H9 (cell line): ENCODE data around the gene BACH1. TPM values are rescaled to one million over a fixed set of nuclear protein-coding genes. Genes with fewer than 3 reads are reported as not detected.
A peak's percentile ranks its signal among the peaks of the same experiment; 100 is the strongest.

Experiments used
- DNase-seq: peaks from one replicate; pipeline ENCODE4 v3.0.0-alpha.2; 2017
- H2AFZ ChIP-seq: one replicate; pipeline ENCODE4 v1.6.1; 2013; ENCODE audit warnings: mild to moderate bottlenecking, low read length, control low read depth, moderate library complexity
- H2AK5ac ChIP-seq: 2 replicates; pipeline ENCODE4 v1.6.1; 2013; ENCODE audit warnings: low read length, control low read depth, mixed read lengths; ENCODE audit not compliant: insufficient read length
- H2BK120ac ChIP-seq: one replicate; pipeline ENCODE4 v1.6.1; 2013; ENCODE audit warnings: low read depth, mild to moderate bottlenecking, low read length, control low read depth, inconsistent platforms; ENCODE audit not compliant: poor library complexity, severe bottlenecking
- H2BK12ac ChIP-seq: 2 replicates; pipeline ENCODE4 v1.6.1; 2013; ENCODE audit warnings: low read length, control low read depth, mixed read lengths, low read depth; ENCODE audit not compliant: insufficient read length
- H2BK15ac ChIP-seq: 2 replicates; pipeline ENCODE4 v1.6.1; 2013; ENCODE audit warnings: low read depth, low read length, control low read depth
- H2BK20ac ChIP-seq: one replicate; pipeline ENCODE4 v1.6.1; 2013; ENCODE audit warnings: low read depth, mild to moderate bottlenecking, low read length, control low read depth, inconsistent platforms; ENCODE audit not compliant: poor library complexity, severe bottlenecking
- H2BK5ac ChIP-seq: 2 replicates; pipeline ENCODE4 v1.6.1; 2013; ENCODE audit warnings: low read length, control low read depth, mixed read lengths; ENCODE audit not compliant: insufficient read length
- H3K14ac ChIP-seq: 2 replicates; pipeline ENCODE4 v1.6.1; 2013; ENCODE audit warnings: low read length, control low read depth; ENCODE audit not compliant: insufficient read depth
- H3K18ac ChIP-seq: 2 replicates; pipeline ENCODE4 v1.6.1; 2013; ENCODE audit warnings: low read depth, mild to moderate bottlenecking, mixed read lengths, low read length, control low read depth; ENCODE audit not compliant: insufficient read length
- H3K23ac ChIP-seq: 2 replicates; pipeline ENCODE4 v1.6.1; 2013; ENCODE audit warnings: low read length, control low read depth, mixed read lengths, low read depth; ENCODE audit not compliant: insufficient read length
- H3K23me2 ChIP-seq: 2 replicates; pipeline ENCODE4 v1.6.1; 2013; ENCODE audit warnings: low read depth, mild to moderate bottlenecking, mixed read lengths, low read length, control low read depth; ENCODE audit not compliant: insufficient read length, poor library complexity, severe bottlenecking
- H3K27ac ChIP-seq: 2 replicates; pipeline ENCODE4 v1.5.1; 2013; ENCODE audit warnings: low read length, control low read depth, mixed read lengths, low read depth; ENCODE audit not compliant: insufficient read length
- H3K27me3 ChIP-seq: 2 replicates; pipeline ENCODE4 v1.6.1; 2013; ENCODE audit warnings: low read length, control low read depth, inconsistent platforms; ENCODE audit not compliant: insufficient read depth
- H3K4ac ChIP-seq: 2 replicates; pipeline ENCODE4 v1.6.1; 2013; ENCODE audit warnings: low read depth, mild to moderate bottlenecking, control low read depth, inconsistent platforms, low read length, moderate library complexity
- H3K4me1 ChIP-seq: 2 replicates; pipeline ENCODE4 v1.6.1; 2013; ENCODE audit warnings: low read length, control low read depth, inconsistent platforms; ENCODE audit not compliant: insufficient read depth
- H3K4me2 ChIP-seq: 2 replicates; pipeline ENCODE4 v1.6.1; 2013; ENCODE audit warnings: low read length, control low read depth, mixed read lengths; ENCODE audit not compliant: insufficient read length, insufficient read depth
- H3K56ac ChIP-seq: 2 replicates; pipeline ENCODE4 v1.6.1; 2013; ENCODE audit warnings: low read depth, mild to moderate bottlenecking, mixed read lengths, low read length, control low read depth; ENCODE audit not compliant: insufficient read length
- H3K79me1 ChIP-seq: 2 replicates; pipeline ENCODE4 v1.6.1; 2013; ENCODE audit warnings: low read depth, mild to moderate bottlenecking, moderate library complexity, low read length, control low read depth, inconsistent platforms; ENCODE audit not compliant: insufficient read depth, poor library complexity, severe bottlenecking
- H3K79me2 ChIP-seq: 2 replicates; pipeline ENCODE4 v1.6.1; 2013; ENCODE audit warnings: low read length, control low read depth, inconsistent platforms; ENCODE audit not compliant: insufficient read depth
- H3K9ac ChIP-seq: 2 replicates; pipeline ENCODE4 v1.6.1; 2013; ENCODE audit warnings: low read length, control low read depth, mixed read lengths; ENCODE audit not compliant: insufficient read length; ENCODE audit errors: extremely low read depth
- H3K9me3 ChIP-seq: one replicate; pipeline ENCODE4 v1.6.1; 2013; ENCODE audit warnings: low read depth, low read length, inconsistent platforms; ENCODE audit not compliant: control insufficient read depth
- H3T11ph ChIP-seq: one replicate; pipeline ENCODE4 v1.6.1; 2013; ENCODE audit warnings: mild to moderate bottlenecking, low read length, control low read depth, inconsistent platforms
- H4K20me1 ChIP-seq: one replicate; pipeline ENCODE4 v1.6.1; 2013; ENCODE audit not compliant: control insufficient read depth, insufficient read length, insufficient read depth
- H4K5ac ChIP-seq: 2 replicates; pipeline ENCODE4 v1.6.1; 2013; ENCODE audit warnings: low read depth, mild to moderate bottlenecking, mixed read lengths, low read length, control low read depth; ENCODE audit not compliant: insufficient read length
- H4K8ac ChIP-seq: replicated peaks from 2 replicates; pipeline ENCODE4 v1.6.1; 2013; ENCODE audit warnings: low read length, control low read depth, mixed read lengths, low read depth; ENCODE audit not compliant: insufficient read length
- H4K91ac ChIP-seq: 2 replicates; pipeline ENCODE4 v1.6.1; 2013; ENCODE audit warnings: low read depth, mild to moderate bottlenecking, moderate library complexity, mixed read lengths, low read length, control low read depth; ENCODE audit not compliant: insufficient read length
- H3K27ac Mint-ChIP-seq, 3 experiments: 2 replicates in 2 of 3; 3 replicates in 1 of 3; pipeline ENCODE4 v1.8.0; 2020 to 2021; ENCODE audit warnings: mixed read lengths in 3 of 3, mild to moderate bottlenecking in 1 of 3, moderate library complexity in 1 of 3
- H3K27me3 Mint-ChIP-seq: 2 replicates; pipeline ENCODE4 v1.8.0; 2021; ENCODE audit warnings: low read depth, mild to moderate bottlenecking, moderate library complexity, mixed read lengths
- H3K36me3 Mint-ChIP-seq, 3 experiments: 2 replicates in 2 of 3; 3 replicates in 1 of 3; pipeline ENCODE4 v1.8.0; 2020 to 2021; ENCODE audit warnings: low read depth in 3 of 3, mixed read lengths in 3 of 3; ENCODE audit not compliant: insufficient read depth in 1 of 3
- H3K4me1 Mint-ChIP-seq, 2 experiments: 2 replicates each; pipeline ENCODE4 v1.8.0; 2020; ENCODE audit warnings: mixed read lengths in 2 of 2
- H3K4me3 Mint-ChIP-seq, 2 experiments: 2 replicates in 1 of 2; 3 replicates in 1 of 2; pipeline ENCODE4 v1.8.0; 2020 to 2021; ENCODE audit warnings: mild to moderate bottlenecking in 2 of 2, mixed read lengths in 2 of 2, moderate library complexity in 1 of 2
- H3K9me3 Mint-ChIP-seq, 2 experiments: 2 replicates in 1 of 2; 3 replicates in 1 of 2; pipeline ENCODE4 v1.8.0; 2020; ENCODE audit warnings: mild to moderate bottlenecking in 2 of 2, mixed read lengths in 2 of 2, moderate library complexity in 1 of 2
- WGBS: extraction: QIAGEN DNeasy Blood & Tissue Kit; methylation state at CpG from one replicate; pipeline ENCODE4 v1.1.7; 2013; ENCODE audit warnings: missing lambda C conversion rate, low lambda C conversion rate, mixed read lengths; ENCODE audit not compliant: insufficient read length; ENCODE audit errors: extremely low coverage; 5-methylcytosine and 5-hydroxymethylcytosine counted together
- total RNA-seq: library from RNA; stranded (reverse); gene quantifications from 2 replicates; pipeline ENCODE4 v1.2.1, GENCODE V29; 2021
- TF ChIP-seq, protein P1 (sequence below): fragments of 200-600 bp; sonication (generic); conservative IDR thresholded peaks from 3 replicates; pipeline ENCODE4 v1.8.0; 2021; ENCODE audit warnings: antibody characterized with exemption, mild to moderate bottlenecking

The BACH1 gene
- total RNA-seq, 1 experiment from 2014 or later: 42.4 TPM

- Histone ChIP-seq H3K56ac (no peak overlapping the region), H3K23me2 (no peaks in the 10 kb centered on the region), H4K20me1 (no peaks in the 10 kb centered on the region), H3K4ac (no peak overlapping the region), H2BK15ac (no peak overlapping the region), H3K4me1 (no peaks in the 10 kb centered on the region), H4K5ac (no peak overlapping the region), H2BK20ac (no peak overlapping the region), H2BK120ac (no peak overlapping the region), H2BK12ac (no peak overlapping the region), H3K79me2 (no peaks in the 10 kb centered on the region; the same call in 1 of the 2 replicates), H4K91ac (no peak overlapping the region), H2AK5ac (no peak overlapping the region), H3K4me2 (no peak overlapping the region), H3T11ph (no peak overlapping the region), H3K27me3 (no peaks in the 10 kb centered on the region), H2BK5ac (no peak overlapping the region), H2AFZ (no peak overlapping the region), H3K23ac (no peak overlapping the region), H4K8ac (no peak overlapping the region), H3K18ac (no peak overlapping the region), H3K27ac (no peak overlapping the region), H3K79me1 (no peaks in the 10 kb centered on the region), H3K14ac (no peak overlapping the region), H3K9me3 (no peaks in the 10 kb centered on the region), H3K9ac (no peak overlapping the region)
- no peak for DNase-seq
- peaks cover 15 to 25% (median 18%) of the 10 kb centered on the region in 3 experiments for H3K36me3 Mint-ChIP-seq
- TF ChIP-seq, protein P1, sequence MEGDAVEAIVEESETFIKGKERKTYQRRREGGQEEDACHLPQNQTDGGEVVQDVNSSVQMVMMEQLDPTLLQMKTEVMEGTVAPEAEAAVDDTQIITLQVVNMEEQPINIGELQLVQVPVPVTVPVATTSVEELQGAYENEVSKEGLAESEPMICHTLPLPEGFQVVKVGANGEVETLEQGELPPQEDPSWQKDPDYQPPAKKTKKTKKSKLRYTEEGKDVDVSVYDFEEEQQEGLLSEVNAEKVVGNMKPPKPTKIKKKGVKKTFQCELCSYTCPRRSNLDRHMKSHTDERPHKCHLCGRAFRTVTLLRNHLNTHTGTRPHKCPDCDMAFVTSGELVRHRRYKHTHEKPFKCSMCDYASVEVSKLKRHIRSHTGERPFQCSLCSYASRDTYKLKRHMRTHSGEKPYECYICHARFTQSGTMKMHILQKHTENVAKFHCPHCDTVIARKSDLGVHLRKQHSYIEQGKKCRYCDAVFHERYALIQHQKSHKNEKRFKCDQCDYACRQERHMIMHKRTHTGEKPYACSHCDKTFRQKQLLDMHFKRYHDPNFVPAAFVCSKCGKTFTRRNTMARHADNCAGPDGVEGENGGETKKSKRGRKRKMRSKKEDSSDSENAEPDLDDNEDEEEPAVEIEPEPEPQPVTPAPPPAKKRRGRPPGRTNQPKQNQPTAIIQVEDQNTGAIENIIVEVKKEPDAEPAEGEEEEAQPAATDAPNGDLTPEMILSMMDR: no peak
- no peaks in the 10 kb centered on the region for H3K4me1 Mint-ChIP-seq
- WGBS: no CpG with 5 or more reads among the region's 10 CpGs
- H3K9me3 Mint-ChIP-seq: no peaks in the 10 kb centered on the region
- peak overlapping the region in 1 of 3 experiments; percentile 31; a peak in 2 of 7 replicates for H3K27ac Mint-ChIP-seq
- no peak overlapping the region for H3K4me3 Mint-ChIP-seq
- H3K27me3 Mint-ChIP-seq: no peaks in the 10 kb centered on the region
Measured at GRCh38 chr21:29326914-29327554, 28.3 kb downstream of the BACH1 start.
